ENCODE data around the gene PTPRK. TPM values are rescaled to one million over a fixed set of nuclear protein-coding genes. Genes with fewer than 3 reads are reported as not detected.

Gene PTPRK
- total RNA-seq, result 438 TPM

DNA sequence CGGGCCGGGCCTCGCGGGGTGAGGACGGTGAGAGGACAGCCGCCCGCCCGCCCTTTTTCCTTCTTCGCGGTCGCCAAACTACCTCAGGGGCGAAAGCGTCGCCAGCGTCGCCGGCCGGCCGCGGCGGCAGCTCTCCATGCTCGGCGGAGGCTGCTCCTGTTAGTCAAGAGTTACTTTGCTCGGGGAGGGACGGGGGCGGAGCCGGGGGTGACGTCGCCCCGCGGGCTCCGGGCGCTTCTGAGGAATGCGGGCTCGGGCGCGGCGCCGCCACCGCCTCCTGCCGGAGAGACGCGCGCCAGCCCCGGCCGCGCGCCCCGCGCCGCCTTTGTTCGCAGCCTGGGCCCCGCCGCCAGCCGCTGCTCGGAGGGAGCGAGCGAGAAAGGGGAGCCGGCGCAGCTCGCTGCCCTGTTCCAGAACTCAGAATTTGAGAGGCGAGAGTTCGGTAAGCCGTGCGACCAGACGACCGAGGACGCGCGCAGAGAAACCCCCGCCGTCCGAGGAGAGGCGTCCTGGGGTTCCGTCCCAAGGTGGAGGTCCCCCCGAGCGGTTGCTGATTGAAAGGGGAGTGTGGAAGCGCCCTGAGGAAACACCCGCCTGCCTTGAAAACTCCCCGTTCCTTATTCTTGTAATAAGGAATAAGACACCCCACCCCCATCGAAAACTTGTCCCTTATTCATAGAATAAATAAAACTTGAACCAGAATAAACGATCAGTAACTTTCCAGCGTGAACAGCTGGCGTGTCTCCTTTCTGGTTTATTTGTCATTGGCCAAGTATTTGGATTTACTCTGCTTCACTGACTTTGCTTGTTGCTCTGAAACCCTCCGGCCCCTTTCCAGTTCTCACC is at the start of gene PTPRK:
Gene PTPRK, minus strand, starts transcription at position 164 of the 846 bp plus-strand sequence. CDS start 241 bp downstream, outside the sequence.
- DNase-seq, result peak; percentile 84

DNA sequence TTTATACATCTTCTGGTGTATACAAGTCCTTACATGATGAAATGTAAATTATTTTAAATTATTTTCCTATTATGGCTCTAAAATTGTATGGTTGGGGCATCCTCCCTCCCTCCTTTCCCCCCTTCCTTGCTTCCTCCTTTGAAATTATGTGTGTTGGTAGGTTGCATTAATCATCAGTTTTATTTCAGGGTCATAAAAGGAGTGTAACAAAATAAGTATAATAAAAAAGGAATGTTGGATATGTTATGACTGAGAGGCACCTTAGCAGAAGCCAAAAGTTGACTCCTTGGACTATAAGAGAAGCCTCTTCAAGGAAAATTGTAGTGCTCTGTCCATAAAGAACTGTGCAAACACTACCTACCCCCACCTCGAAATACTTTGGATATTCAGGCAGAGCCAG is 46.6 kb upstream of the PTPRK start:
- no peak for DNase-seq

GRCh38 chr6:128560966-128561365 is 40.6 kb upstream of the PTPRK start:
- DNase-seq, result no peak

DNA sequence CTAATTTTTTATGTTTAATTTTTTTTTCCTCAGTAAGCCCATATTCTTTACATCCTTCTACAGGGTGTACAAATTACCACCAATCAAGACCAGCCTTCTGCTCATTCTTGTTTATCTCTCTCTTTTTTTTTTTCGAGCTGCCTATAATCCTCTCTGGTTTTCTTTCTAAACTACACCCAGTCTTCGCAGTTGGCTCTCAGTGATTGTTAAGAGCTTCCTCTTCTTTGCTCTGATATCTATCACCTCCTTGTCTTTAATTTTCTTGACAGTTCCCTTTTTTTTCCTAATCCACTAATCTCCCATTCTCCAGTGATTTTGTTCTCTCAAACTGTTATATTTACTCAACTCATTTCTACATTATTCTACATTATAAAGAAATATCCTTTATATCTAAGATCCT is 38.5 kb upstream of the PTPRK start:
- no peak for DNase-seq

DNA sequence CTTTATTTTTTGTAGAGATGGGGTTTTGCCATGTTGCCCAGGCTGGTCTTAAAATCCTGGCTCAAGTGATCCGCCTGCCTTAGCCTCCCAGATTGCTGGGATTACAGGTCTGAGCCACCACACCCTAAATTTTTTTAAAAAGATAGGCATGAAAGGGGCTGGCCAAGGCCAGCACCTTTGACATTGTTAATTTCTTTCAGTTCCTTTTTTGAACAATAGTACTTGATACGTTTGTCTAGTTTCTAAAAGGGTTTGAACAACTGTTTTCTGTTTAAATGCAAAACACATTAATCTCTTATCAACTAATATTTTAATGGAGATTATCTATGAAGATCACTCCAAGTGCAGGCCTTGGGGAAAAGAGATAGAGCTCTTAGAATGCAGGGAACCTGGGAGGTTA is 37.6 kb upstream of the PTPRK start:
- no peak for DNase-seq

DNA sequence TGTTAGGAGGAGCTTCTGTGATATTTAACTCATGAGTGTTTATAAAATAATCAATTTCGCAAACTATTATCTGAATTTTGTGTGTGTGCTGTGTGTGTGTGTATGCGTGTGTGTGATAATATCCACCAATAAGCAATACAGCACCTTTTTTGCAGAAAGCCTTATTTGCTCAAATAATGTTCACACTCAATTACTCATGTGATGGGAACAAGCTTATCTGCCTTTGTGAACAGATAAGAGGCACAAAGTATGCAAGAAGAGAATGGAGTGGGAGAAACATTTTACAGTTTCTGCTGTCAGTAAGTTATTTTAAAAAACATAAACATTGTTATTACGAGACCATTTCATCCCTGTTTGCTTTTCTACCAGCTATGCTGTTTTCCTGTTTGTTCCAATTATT is 36.7 kb upstream of the PTPRK start:
- DNase-seq, result no peak

DNA sequence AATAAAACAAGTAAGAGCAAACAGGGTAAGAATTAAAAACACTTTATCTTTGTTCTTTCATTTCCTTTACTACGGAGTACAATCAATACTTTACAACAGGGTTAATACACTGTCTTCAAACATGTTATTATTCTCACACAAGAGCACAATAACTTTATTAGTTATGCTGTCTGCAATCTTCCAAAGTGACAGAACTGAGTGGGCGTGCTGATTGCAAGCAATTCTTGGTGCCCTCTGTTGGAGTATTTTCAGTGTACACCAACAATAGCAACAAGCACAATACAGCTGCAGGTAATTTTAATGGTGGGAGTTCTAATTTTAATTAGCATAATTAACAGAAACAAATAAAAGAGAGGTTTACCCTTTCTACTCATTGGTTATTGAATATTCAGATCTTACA is 33.9 kb upstream of the PTPRK start:
- DNase-seq, result no peak

GRCh38 chr6:128541261-128541660 is 20.9 kb upstream of the PTPRK start:
- no peak for DNase-seq

DNA sequence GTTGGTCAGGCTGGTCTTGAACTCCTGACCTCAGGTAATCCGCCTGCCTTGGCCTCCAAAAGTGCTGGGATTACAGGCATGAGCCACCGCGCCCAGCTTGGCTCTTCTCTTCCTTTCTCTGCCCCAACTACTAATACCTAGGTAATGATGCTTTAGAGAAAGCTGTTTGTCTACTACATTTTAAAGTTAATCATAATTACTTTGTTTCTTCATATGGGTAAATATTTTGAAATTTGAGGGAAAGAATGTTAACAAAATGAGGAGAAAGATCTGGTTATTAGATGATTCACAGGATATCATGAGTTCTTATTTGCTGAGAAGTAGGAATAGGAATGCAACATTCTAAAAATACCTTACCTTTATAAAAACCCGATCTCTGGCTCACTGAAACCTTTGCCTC is 18.4 kb upstream of the PTPRK start:
- no peak for DNase-seq

- no peak for DNase-seq
Measured at GRCh38 chr6:128532827-128533226, 12.4 kb upstream of the PTPRK start.

- no peak for DNase-seq
Measured at GRCh38 chr6:128532136-128532535, 11.7 kb upstream of the PTPRK start.

GRCh38 chr6:128531696-128532095 is 11.3 kb upstream of the PTPRK start:
- no peak for DNase-seq

DNA sequence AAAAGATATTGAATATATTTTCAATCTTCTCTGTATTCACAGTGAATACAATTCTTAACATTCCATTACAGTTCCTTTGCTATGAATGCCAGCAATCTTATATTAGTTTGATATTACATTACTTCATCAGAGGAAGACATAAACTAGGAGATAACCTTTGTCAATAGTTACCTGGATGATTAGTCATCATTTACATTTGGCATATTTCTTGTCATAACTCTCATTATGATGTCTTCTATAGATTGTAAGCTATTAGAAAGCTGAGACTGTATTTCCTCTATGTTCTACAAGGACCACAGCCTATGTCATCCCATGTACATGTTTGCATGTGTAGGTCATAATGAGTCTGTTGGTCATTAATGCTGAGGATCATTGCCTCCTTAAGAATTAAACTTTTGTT is 7.8 kb upstream of the PTPRK start:
- no peak for DNase-seq

- DNase-seq, result no peak
Measured at GRCh38 chr6:128527375-128527774, 7.0 kb upstream of the PTPRK start.

- no peak for DNase-seq
Measured at GRCh38 chr6:128526152-128526914, 5.9 kb upstream of the PTPRK start.

DNA sequence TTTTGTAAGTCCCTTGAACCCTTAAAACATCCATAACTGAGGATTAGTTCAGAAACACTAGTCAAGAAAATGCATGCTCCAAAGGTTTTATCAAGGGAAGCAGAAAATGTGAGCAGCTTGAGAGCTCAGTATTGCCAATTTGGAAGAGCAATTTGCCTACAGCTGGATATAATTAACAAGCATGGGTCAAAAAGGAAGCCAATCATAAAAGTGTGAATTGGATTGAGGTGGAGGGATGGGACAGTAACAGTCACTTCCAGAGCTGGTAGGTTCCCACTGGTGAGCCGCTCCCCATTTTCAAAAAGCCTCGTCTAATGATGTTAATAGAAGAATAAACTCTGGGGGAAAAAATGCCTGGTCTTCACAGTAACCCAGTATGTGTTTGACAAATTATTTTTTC is 5.0 kb upstream of the PTPRK start:
- DNase-seq, result no peak

GRCh38 chr6:128521282-128521632 is 858 bp upstream of the PTPRK start:
- DNase-seq, result no peak

- DNase-seq, result no peak
Measured at GRCh38 chr6:128519931-128520435, 416 bp downstream of the PTPRK start.

DNA sequence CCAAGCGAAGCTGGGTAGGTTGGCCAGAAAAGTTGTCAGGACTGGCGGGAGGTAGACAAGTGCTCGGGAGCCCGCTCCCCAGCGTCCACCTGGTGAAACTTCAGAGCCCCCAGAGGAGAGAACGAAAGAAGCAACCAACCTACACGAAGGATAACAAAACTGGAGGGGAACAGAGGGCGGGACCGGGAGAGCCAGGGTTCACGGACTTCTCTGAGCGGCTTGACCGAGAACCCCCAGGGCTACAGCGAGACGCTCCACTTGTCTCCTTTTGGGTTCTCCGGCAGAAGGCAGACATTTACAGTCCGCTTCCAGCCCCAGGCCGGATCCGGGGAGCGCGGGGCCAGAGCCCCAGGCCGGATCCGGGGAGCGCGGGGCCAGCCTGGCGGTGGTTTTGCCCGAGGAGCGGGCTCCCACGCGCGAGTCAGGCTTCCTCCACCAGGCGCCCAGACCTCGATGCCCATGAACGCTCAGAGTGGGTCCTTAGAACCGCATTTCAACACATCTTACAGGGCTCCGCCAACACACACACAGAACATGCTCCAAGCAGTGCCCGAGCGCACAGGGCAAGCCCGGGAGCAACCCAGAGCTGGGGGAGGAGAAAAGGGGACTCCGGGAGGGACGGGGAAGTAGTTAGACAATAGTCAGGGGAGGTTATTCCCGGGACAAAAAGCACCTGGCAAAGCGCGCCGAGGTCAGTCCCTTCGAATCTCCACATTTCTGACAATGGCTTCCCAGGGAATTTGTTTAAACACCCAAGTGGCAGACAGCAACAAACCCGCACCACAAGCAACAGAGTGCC is 1.1 kb downstream of the PTPRK start:
- peak; percentile 39 for DNase-seq

DNA sequence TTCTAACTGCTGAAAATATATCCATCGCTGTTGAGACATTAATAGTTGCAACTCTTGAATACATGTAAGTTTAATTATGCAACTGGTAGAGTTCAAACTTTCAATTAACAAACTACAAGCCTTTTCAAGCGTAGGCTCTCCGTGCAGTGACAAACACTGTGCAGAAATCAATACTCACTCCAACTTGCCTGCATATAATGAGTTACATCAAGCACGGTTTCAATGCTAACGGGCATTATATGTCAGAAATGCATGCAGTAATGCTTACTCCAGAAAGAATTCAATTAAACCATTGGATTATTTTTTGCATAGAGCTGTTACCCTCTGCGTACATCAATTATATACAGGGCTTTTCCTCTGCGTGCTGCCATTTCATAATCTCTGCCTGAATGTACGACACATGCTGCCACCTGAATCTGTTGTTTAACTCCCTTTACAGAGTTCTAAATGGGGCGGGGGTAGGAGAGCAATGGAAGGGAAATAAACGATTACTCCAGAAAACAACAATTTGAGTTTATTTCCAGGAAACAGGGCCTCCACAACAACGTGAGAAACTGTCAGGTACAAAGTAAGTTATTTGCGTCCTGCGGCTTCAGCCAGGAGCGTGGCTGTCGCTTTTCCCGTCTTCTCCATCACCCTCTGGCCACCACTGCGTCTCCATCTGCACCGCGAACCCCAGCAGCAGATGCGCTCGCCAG is 1.8 kb downstream of the PTPRK start:
- no peak for DNase-seq

DNA sequence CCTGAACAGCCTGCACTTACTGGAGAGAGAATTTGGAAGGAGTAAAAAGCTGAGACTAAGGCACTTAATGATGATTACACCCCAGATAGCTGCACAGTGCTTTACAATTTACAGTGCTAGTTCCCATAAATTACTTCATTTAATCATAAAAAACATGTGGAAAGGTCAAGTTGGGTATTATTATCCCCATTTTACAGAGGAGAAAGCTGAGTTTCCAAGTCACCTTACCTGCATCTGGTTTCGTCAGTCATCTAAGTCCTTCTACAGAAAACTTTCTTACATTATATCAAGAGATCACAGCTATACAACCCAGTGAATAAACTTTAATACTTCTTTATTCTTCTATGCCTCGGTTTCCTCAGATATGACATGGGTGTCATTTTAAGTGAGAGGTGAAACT is 3.3 kb downstream of the PTPRK start:
- no peak for DNase-seq

DNA sequence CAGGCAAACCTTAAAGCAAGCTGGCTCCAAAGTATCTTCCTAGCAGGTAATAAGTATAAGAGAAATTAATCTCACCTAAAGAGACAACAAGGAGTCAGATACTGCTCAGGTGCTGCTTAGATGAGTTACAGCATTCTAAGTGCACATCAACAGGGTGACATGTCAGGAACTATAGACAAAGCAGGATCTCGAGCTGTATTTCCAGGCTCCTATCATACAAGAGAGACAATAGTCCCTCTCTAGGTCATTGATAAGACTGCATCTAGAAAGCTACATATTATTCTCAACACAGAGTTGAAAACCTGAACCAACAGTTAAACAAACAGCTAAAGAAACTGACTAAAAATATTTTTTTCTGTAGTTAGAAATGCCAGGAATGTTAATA is 3.9 kb downstream of the PTPRK start:
- no peak for DNase-seq

Data from occipital lobe (tissue), 2 donors.